Measurements from ENCODE around the gene CALD1. TPM values are rescaled to one million over a fixed set of nuclear protein-coding genes. Genes with fewer than 3 reads are reported as not detected.
A peak's percentile ranks its signal among the peaks of the same experiment; 100 is the strongest.

Gene CALD1
- total and polyA plus RNA-seq, 11 donors: 89.6 to 186 (median 125) TPM

GRCh38 chr7:134922720-134923704 is 143.6 kb downstream of the CALD1 start:
- TF ChIP-seq POLR2A (IDR thresholded peaks at IDR 0.05) (no peak), CTCF (IDR thresholded peaks at IDR 0.05) (no peak)
- Histone ChIP-seq H3K36me3 (peaks cover 0 to 5% (median 0%) of the 10 kb centered on the region in 9 donors), H3K27me3 (no peaks in the 10 kb centered on the region), H3K4me1 (peaks cover 7 to 60% (median 29%) of the 10 kb centered on the region in 12 donors), H3K27ac (peak overlapping the region in 6 of 12 donors; percentile 0 to 36 (median 4)), H3K9me3 (peaks cover 0 to 4% (median 0%) of the 10 kb centered on the region in 12 donors), H3K4me3 (no peak overlapping the region)
- no peak for DNase-seq
- peak in 2 of 4 donors; percentile 58 to 63 for ATAC-seq
- intact Hi-C loops (cut with DNase I): no loop called here
- WGBS, 4 donors: 75 to 80% (median 76%) methylated on average over 5 of the region's 5 CpGs

- no peaks in the 10 kb centered on the region for H3K27me3 ChIP-seq
- DNase-seq (no peak), ATAC-seq (no peak)
- WGBS, 4 donors: 83 to 92% (median 86%) methylated on average over 5 of the region's 5 CpGs
- TF ChIP-seq CTCF (IDR thresholded peaks at IDR 0.05) (no peak), POLR2A (IDR thresholded peaks at IDR 0.05) (no peak)
- peaks cover 0 to 4% (median 0%) of the 10 kb centered on the region in 12 donors for H3K9me3 ChIP-seq
- peaks cover 0 to 25% (median 9%) of the 10 kb centered on the region in 9 donors for H3K36me3 ChIP-seq
- H3K4me3 ChIP-seq: no peak overlapping the region
- intact Hi-C loops (cut with DNase I): loop anchor here in 2 of 10 donors (5.0 kb wide), 1 partner anchor 33 kb away; no protein-coding TSS in a partner anchor
- peaks cover 0 to 40% (median 14%) of the 10 kb centered on the region in 12 donors for H3K4me1 ChIP-seq
- peak overlapping the region in 1 of 12 donors; percentile 14 for H3K27ac ChIP-seq
Observed at GRCh38 chr7:134925766-134926165, 146.3 kb downstream of the CALD1 start.

GRCh38 chr7:134926396-134926795 is 147.0 kb downstream of the CALD1 start:
- WGBS, 4 donors: 98 to 99% (median 98%) methylated on average over 1 of the region's 1 CpG
- Histone ChIP-seq H3K36me3 (peaks cover 0 to 29% (median 9%) of the 10 kb centered on the region in 9 donors), H3K27me3 (no peaks in the 10 kb centered on the region), H3K9me3 (peaks cover 0 to 4% (median 0%) of the 10 kb centered on the region in 12 donors), H3K4me1 (peaks cover 0 to 45% (median 20%) of the 10 kb centered on the region in 12 donors), H3K4me3 (no peak overlapping the region), H3K27ac (peak overlapping the region in 2 of 12 donors; percentile 7 to 14)
- DNase-seq (no peak), ATAC-seq (no peak)
- intact Hi-C loops (cut with DNase I): loop anchor here in 2 of 10 donors (5.0 kb wide), 1 partner anchor 34 kb away; no protein-coding TSS in a partner anchor
- TF ChIP-seq POLR2A (IDR thresholded peaks at IDR 0.05) (no peak), CTCF (IDR thresholded peaks at IDR 0.05) (no peak)

GRCh38 chr7:134927076-134927475 is 147.6 kb downstream of the CALD1 start:
- Histone ChIP-seq H3K4me1 (peaks cover 0 to 52% (median 27%) of the 10 kb centered on the region in 12 donors), H3K27ac (no peak overlapping the region), H3K36me3 (peaks cover 0 to 29% (median 9%) of the 10 kb centered on the region in 9 donors), H3K4me3 (no peak overlapping the region), H3K27me3 (no peaks in the 10 kb centered on the region), H3K9me3 (peaks cover 0 to 4% (median 0%) of the 10 kb centered on the region in 12 donors)
- TF ChIP-seq POLR2A (IDR thresholded peaks at IDR 0.05): no peak
- TF ChIP-seq CTCF (IDR thresholded peaks at IDR 0.05): no peak
- intact Hi-C loops (cut with DNase I): loop anchor here in 2 of 10 donors (5.0 kb wide), 1 partner anchor 35 kb away; no protein-coding TSS in a partner anchor
- ATAC-seq (peak in 1 of 4 donors; percentile 27), DNase-seq (no peak)
- WGBS, 4 donors: 37 to 53% (median 46%) methylated on average over 2 of the region's 2 CpGs
